ENCODE results near the gene MMP21. TPM values are rescaled to one million over a fixed set of nuclear protein-coding genes. Genes with fewer than 3 reads are reported as not detected.

Gene MMP21
- total and polyA plus RNA-seq, 2 experiments from 2014 or later, result 0.22 TPM; not detected in 1

GRCh38 chr10:125766511-125766910 is 9.1 kb downstream of the MMP21 start:
- Histone ChIP-seq H3K27ac (no peak overlapping the region), H3K36me3 (replicated peaks; ENCODE audit: insufficient read depth, low read depth) (no peaks in the 10 kb centered on the region), H3K9me3 (ENCODE audit: low read depth) (no peaks in the 10 kb centered on the region), H3K4me1 (ENCODE audit: insufficient read depth) (no peaks in the 10 kb centered on the region), H3K9me2 (replicated peaks; ENCODE audit: insufficient read depth) (no peaks in the 10 kb centered on the region), H3K4me3 (no peak overlapping the region), H3K4me2 (no peak overlapping the region), H2AFZ (no peak overlapping the region), H4K20me1 (ENCODE audit: insufficient read depth, poor library complexity, severe bottlenecking) (no peaks in the 10 kb centered on the region), H3K79me2 (no peaks in the 10 kb centered on the region), H3K27me3 (no peaks in the 10 kb centered on the region)
- DNase-seq (ENCODE audit: low spot score), result no peak
- TF ChIP-seq CTCF (IDR thresholded peaks at IDR 0.05; ENCODE audit: poor library complexity), result no peak
- no peak for TF ChIP-seq EZH2 (IDR thresholded peaks at IDR 0.05; ENCODE audit: borderline replicate concordance)
- TF ChIP-seq EZH2phosphoT487 (IDR thresholded peaks at IDR 0.05; ENCODE audit: low read depth, severe bottlenecking, unreplicated experiment), result no peak
- WGBS (ENCODE audit: low lambda C conversion rate, missing lambda C conversion rate), result 98% methylated on average over 4 of the region's 4 CpGs

GRCh38 chr10:125765835-125766234 is 9.8 kb downstream of the MMP21 start:
- 95% methylated on average over 2 of the region's 2 CpGs for WGBS (ENCODE audit: low lambda C conversion rate, missing lambda C conversion rate)
- TF ChIP-seq EZH2 (IDR thresholded peaks at IDR 0.05; ENCODE audit: borderline replicate concordance) (no peak), CTCF (IDR thresholded peaks at IDR 0.05; ENCODE audit: poor library complexity) (no peak), EZH2phosphoT487 (IDR thresholded peaks at IDR 0.05; ENCODE audit: low read depth, severe bottlenecking, unreplicated experiment) (no peak)
- Histone ChIP-seq H2AFZ (no peak overlapping the region), H3K9me2 (replicated peaks; ENCODE audit: insufficient read depth) (no peaks in the 10 kb centered on the region), H3K36me3 (replicated peaks; ENCODE audit: insufficient read depth, low read depth) (no peaks in the 10 kb centered on the region), H3K4me2 (no peak overlapping the region), H4K20me1 (ENCODE audit: insufficient read depth, poor library complexity, severe bottlenecking) (no peaks in the 10 kb centered on the region), H3K4me1 (ENCODE audit: insufficient read depth) (no peaks in the 10 kb centered on the region), H3K27ac (no peak overlapping the region), H3K79me2 (no peaks in the 10 kb centered on the region), H3K9me3 (ENCODE audit: low read depth) (no peaks in the 10 kb centered on the region), H3K27me3 (no peaks in the 10 kb centered on the region), H3K4me3 (no peak overlapping the region)
- no peak for DNase-seq (ENCODE audit: low spot score)

GRCh38 chr10:125762692-125763648 is 12.7 kb downstream of the MMP21 start:
- no peaks in the 10 kb centered on the region for H3K9me3 ChIP-seq (ENCODE audit: low read depth)
- H3K4me2 ChIP-seq, result no peak overlapping the region
- H3K9me2 ChIP-seq (replicated peaks; ENCODE audit: insufficient read depth), result no peaks in the 10 kb centered on the region
- 95% methylated on average over 24 of the region's 24 CpGs for WGBS (ENCODE audit: low lambda C conversion rate, missing lambda C conversion rate)
- no peak for TF ChIP-seq CTCF (IDR thresholded peaks at IDR 0.05; ENCODE audit: poor library complexity)
- TF ChIP-seq EZH2 (IDR thresholded peaks at IDR 0.05; ENCODE audit: borderline replicate concordance), result no peak
- no peak for TF ChIP-seq EZH2phosphoT487 (IDR thresholded peaks at IDR 0.05; ENCODE audit: low read depth, severe bottlenecking, unreplicated experiment)
- no peaks in the 10 kb centered on the region for H3K79me2 ChIP-seq
- DNase-seq (ENCODE audit: low spot score), result no peak
- H3K27me3 ChIP-seq, result no peaks in the 10 kb centered on the region
- no peaks in the 10 kb centered on the region for H3K36me3 ChIP-seq (replicated peaks; ENCODE audit: insufficient read depth, low read depth)
- no peak overlapping the region for H2AFZ ChIP-seq
- no peak overlapping the region for H3K4me3 ChIP-seq
- no peaks in the 10 kb centered on the region for H3K4me1 ChIP-seq (ENCODE audit: insufficient read depth)
- no peak overlapping the region for H3K27ac ChIP-seq
- no peaks in the 10 kb centered on the region for H4K20me1 ChIP-seq (ENCODE audit: insufficient read depth, poor library complexity, severe bottlenecking)

All from hepatocyte (in vitro differentiated cells).